Measurements from ENCODE around the gene ELP2.
"Not testable (repeated sequence)": the region's sequence is repeated elsewhere in the genome, so short reads cannot be mapped to it uniquely, and the experiment has no call there.

ELP2 gene, protein sequence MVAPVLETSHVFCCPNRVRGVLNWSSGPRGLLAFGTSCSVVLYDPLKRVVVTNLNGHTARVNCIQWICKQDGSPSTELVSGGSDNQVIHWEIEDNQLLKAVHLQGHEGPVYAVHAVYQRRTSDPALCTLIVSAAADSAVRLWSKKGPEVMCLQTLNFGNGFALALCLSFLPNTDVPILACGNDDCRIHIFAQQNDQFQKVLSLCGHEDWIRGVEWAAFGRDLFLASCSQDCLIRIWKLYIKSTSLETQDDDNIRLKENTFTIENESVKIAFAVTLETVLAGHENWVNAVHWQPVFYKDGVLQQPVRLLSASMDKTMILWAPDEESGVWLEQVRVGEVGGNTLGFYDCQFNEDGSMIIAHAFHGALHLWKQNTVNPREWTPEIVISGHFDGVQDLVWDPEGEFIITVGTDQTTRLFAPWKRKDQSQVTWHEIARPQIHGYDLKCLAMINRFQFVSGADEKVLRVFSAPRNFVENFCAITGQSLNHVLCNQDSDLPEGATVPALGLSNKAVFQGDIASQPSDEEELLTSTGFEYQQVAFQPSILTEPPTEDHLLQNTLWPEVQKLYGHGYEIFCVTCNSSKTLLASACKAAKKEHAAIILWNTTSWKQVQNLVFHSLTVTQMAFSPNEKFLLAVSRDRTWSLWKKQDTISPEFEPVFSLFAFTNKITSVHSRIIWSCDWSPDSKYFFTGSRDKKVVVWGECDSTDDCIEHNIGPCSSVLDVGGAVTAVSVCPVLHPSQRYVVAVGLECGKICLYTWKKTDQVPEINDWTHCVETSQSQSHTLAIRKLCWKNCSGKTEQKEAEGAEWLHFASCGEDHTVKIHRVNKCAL

DNA sequence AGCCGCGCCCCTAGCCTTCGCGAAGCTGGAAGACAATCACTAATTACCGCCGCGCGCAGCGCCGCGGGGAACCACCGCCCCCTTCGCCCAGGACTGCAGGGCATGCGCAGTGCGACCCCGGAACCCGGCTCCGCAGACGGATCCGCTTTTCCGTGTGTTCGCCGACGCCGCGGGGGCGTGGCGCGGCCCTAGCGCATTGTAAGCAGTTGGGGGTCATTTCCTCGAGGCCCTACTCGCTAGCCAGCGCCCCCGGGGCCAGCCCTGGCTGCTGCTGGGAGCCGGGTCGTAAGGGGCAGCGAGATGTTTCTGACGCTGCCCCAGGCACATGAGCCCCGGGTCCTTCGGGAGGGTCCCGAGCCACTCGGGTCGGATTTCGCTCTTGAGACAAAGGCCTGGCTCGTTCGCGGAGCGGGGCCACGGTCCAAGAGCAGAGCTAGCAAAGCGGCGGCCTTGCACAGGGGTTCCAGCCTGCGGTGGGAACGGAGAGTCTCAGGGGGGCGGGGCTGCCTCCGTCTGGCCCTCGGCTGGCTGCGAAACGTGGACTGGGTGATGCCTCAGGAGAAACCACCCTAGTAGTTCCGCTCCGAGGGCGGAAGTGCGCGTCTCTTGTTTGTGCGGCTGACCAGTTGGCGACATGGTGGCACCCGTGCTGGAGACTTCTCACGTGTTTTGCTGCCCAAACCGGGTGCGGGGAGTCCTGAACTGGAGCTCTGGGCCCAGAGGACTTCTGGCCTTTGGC, at the start of gene ELP2, which contains the start of gene SLC39A6:
TSS of gene ELP2 (plus strand) at position 600 of the 739 bp plus-strand sequence. CDS start at position 635, 35 bp downstream.
TSS of gene SLC39A6 (minus strand) at position 41 of the 739 bp plus-strand sequence. CDS start 2,333 bp downstream, outside the sequence.
- peak; percentile 96 for DNase-seq

DNA sequence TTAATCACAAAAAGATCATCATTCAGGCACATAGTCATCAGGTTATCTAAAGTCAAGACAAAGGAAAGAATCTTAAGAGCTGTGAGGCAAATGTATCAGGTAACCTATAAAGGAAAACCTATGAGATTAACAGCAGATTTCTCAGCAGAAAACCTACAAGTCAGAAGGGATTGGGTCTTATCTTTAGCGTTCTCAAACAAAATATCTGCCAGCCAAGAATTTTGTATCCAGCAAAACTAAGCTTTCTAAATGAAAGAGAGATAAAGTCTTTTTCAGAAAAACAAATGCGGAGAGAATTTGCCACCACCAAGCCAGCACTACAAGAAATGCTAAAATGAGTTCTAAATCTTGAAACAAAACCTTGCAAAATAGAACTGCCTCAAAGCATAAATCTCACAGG, 48.6 kb upstream of the ELP2 start:
- not testable (repeated sequence) for DNase-seq

DNA sequence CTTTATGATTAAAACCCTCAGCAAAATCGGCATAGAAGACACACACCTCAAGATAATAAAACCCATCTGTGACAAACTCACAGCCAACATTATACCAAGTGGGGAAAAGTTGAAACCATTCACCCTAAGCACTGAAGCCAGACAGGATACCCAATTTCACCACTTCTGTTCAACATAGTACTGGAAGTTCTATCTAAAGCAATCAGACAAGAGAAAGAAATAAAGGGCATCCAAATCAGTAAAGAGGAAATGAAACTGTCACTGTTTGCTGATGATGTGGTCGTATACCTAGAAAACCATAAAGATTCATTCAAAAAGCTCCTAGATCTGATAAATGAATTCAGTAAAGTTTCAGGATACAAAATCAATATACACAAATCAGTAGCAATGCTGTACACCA, 46.0 kb upstream of the ELP2 start:
- no peak for DNase-seq

DNA sequence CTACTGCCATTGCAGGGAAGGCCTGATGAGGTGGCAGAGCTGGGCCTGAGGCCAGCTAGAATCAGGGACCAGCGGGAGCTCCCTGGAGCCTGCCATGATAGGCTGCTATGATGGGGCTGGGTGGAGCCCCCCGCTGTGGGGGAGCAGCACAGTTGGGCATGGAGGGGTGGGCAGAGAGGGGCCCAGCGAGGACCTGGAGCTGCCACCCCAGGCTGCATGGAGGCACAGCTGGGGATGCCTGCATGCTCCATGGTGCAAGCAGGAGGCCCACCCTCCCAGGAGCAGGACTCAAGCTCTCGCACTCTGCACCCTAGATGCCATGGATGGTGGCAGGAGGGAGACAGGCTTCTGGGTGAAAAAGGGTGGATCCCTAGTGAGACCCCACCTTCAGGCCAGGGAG, 44.5 kb upstream of the ELP2 start:
- DNase-seq, result no peak

DNA sequence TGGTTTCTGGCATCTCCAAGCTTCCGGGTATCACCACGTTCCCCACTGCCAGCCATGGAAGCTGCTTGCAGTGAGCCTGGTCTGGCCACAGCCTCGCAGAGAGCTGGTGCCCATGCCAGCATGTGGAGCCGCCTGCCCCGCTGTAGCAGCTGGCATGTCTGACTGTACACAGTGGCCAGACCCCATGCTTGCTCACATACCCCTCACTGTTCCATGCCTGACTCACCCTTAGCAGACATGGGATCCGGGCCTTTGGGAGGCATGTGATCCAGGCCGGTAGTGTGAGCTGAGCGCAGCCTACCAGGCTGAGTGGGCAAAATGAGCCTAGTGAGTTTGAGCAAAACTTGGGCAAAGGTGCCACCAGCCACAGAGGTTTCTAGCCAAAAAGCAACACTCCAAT, 43.5 kb upstream of the ELP2 start:
- no peak for DNase-seq

DNA sequence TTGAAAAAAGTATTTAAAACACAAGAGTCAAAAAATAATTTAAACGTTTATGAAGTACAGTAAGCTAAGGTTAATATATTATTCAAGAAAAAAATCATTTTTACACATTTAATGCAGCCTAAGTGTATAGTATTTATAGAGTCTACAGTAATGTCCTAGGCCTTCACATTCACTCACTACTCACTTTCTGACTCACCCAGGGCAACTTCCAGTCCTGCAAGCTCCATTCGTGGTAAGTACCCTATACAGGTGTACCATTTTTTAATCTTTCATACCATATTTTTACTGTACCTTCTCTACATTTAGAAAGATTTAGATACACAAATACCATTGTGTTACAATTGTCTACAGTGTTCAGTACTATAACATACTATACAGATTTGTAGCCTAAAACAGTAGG, 41.4 kb upstream of the ELP2 start:
- no peak for DNase-seq

DNA sequence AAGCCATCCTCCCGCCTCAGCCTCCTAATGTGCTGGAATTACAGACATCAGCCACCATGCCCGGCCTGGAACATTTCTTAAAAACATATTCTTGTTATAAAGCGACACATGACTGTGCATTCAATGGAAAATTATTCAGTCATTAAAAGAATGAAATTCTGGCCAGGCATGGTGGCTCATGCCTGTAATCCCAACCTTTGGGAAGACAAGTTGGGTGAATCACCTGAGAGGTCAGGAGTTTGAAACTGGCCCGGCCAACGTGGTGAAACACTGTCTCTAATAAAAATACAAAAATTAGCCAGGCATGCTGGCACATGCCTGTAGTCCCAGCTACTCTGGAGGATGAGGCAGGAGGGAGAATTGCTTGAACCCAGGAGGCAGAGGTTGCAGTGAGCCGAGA, 40.7 kb upstream of the ELP2 start:
- DNase-seq, result no peak

DNA sequence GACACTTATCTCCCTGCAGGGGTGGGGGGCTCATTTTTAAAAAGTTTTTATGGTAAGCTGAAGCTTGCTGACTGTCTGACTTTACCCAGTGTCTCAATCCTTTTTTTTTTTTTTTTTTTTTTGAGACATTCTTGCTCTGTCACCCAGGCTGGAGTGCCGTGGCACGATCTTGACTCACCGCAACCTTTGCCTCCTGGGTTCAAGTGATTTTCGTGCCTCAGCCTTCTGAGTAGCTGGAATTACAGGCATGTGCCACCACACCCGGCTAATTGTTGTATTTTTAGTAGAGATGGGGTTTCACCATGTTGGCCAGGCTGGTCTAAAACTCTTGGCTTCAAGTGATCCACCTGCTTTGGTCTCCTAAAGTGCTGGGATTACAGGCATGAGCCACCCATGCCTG, 37.6 kb upstream of the ELP2 start:
- DNase-seq, result not testable (repeated sequence)

DNA sequence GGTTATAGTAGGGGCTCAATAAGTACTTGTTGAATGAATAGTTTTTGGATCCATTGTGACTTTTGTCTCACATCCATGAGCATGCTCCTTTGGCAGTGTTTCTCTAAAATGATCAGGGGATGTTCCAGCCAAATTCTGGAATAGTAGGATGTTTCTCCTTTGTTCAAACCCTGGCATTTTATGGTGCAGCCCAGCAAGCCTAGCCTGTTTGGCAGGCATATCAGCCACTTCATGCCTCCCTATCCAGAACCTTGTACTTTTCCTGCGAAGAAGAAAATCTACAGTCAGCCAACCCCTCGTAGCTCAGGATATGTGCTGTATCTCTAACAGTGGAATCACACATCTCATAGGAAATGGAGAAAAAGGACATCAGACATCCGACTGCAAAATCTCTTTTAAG, 35.3 kb upstream of the ELP2 start:
- DNase-seq, result no peak

DNA sequence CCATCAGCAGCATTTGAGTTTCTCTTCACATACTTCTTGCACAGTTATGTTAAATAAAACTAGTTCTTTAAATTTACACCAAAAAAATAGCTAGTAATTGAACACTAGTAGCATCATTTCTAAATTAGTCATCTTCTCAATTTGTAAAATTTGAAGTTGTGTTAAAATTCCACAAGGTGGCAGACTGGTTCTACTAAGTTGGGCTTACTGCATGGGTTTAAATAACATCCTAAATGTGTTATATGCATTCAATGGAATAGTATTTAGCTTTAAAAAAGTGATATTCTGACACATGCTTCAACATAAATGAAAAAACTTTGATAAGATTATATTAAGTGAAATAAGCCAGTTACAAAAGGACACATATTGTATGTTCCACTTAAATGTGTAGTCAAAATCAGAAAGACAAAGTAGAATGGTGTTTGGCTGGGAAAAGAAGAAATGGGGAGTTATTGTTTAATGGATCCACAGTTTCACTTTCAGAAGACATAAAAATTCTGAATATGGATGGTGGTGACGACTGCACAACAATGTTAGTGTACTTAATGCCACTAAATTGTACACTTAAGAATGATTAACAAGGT, 33.7 kb upstream of the ELP2 start:
- no peak for DNase-seq

DNA sequence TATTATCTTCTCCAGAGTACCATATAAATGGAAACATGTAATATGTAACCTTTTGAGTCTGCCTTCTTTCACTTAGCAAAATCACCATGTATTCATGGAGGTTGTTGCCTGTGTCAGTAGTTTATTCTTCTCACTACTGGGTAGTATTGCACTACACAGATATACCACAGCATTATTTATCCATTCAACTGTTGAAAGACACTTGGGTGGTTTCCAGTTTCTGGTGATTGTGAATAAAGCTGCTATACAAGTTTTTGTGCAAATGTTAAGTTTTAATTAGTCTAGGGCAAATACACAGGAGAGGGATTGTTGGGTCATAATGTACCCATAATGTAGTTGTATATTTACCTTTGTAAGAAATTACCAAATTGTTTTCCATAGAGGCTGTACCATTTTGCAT, 32.7 kb upstream of the ELP2 start:
- no peak for DNase-seq

DNA sequence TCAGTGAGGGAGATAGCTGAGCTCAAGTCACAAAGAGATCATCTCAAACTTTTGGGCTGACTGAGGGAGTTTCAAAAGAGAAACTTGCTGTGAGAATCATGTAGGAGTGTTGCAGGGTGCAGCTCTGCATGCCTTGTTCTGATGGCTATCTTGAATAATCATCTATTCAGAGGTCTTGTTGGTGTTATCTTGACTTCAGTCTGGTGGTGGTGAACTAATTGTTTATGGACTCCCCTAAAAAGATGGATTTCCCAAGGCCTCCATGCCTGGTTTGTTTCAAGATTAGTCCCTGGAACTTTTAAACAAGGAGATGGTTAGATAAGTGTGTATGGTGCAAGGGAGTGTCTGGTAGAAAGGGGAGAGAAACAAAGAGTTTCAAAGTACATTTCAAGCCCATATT, 30.4 kb upstream of the ELP2 start:
- DNase-seq, result no peak

DNA sequence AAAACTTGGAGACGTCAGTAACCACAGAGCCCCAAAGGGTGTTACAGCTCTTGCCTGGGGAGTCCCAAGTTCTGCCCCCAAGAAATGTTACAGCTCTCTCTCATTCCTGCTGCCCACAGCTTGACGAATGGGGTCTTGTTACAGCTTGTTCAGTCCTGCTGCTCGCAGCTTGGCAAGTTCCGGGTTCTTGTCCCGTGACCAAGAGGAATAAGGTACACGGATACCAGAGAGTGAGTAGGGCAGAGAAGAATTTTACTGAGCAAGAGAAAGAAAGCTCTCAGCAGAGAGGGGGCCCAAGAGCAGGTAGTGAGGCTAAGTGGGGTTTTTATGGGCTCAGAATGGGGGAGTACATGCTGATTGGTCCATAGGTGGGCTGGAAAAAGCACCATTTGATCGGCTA, 27.8 kb upstream of the ELP2 start:
- no peak for DNase-seq

DNA sequence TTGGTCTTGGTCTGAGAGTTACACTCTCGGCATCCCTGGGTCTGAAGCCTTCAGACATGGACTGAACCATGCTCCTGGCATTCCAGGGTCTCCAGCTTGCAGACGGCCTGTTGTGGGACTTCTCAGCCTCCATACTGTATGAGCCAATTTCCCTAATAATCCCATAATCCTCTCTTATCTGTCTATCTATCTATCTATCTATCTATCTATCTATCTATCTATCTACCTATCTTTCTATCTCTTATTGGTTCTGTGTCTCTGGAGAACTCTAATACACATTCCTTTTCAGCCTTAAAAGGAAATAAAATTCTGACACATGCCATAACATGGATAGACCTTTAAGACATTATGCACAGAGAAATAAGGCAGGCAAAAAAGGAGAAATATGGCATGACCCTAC, 24.9 kb upstream of the ELP2 start:
- no peak for DNase-seq

DNA sequence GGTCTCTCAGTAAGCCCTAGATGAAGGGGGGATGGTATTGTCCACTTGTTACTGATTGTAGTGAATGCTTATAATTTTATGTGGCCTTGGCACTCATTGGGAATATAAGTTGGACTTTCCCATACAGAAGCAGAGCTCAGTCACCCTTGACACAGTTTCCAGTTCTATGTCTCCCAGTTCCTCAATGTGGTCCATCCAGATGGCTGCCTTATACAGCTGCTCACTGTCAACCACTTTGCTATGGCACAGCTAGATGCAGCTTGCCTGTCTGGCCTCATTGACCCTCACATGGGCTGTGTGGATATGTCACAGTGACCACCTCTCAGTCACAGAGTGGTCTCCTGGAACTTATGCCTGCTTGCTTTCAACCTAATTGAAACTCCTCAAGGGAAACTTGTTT, 22.2 kb upstream of the ELP2 start:
- no peak for DNase-seq

DNA sequence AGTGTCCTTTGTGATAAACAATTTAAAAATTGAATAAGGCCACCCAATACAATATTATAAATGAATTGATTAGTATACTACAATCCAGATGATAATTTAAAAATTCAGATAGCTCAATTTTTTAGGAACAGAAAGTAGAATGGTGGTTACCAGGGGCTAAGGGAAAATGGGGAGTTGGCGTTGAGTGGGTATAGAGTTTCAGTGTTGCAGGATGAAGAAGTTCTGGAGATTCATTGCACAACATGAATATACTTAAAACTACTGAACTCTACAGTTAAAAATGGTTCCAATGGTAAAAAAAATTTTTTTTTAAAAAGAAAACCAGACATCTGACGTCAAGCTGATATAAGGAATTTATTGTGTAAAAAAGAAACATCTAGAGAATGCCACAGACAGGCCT, 21.5 kb upstream of the ELP2 start:
- no peak for DNase-seq

DNA sequence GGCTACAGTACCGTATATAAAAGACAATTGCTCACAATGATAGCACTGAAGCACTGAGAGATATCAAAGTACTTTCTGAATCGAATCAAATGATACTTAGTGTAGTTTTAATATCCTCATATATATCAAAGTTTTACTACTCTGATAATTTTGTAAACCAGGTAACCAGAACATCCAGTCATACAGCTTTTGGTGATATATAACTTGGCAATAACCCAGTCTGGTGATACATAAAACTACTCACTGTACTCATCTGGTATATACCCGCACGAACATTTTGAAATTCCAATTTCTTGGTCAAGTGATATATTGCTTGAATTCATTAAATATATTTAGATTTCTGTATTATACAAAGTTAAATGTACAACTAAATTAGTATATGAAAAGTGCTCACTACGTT, 21.1 kb upstream of the ELP2 start:
- DNase-seq, result no peak

DNA sequence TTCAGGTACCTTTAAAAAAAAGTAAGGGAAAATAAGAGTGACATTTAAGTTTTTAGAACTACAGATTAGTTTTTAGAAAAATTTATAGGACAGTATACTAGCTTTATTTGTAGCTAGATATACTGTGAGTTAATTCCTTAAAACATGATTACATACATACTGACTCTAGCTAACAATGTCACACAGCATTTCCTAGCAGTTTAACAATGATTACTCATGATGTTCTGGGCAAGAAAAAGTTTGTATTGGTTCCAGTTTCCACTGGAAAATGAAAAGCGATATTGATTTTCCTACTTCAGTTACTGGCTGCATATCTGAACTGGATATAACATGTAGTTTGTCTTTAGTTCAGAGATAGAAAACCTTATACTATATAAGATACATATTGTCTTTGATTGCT, 20.0 kb upstream of the ELP2 start:
- DNase-seq, result no peak

DNA sequence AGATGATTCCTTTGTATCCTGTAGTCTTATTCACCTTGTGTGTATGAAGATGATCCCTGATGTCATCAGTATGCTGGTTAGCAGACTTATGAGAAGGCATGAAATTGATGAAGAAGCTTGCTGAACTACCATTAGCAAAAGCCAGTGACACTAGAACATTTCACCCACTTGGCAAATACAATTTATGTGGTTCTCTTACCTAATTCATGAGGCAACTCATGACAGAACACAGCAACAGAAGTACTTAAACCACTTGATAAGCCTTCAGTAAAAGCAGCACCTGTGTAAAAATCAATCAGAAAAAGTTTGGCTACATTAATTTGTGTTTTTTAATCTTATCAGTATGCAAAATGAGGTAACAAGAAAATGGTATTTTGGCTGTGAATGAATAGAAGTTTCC, 17.4 kb upstream of the ELP2 start:
- DNase-seq, result no peak

DNA sequence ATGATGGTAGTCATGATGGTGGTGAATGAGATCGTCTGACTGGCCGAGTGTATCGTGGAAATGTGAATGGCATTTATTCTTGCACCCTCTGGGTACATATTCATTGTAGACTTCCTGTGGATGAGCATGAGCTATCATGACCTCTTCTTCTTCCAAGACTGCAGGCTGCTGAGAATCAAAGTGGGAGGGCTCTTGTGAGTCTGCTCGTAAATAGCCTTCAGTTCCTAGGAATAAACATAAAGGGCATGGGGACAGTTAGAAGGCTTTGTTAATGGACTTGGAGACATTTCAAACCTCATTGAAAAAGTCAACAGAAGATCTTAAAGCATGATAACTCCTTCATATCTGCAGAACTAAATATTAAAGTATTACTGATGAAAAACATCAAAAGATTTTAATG, 15.4 kb upstream of the ELP2 start:
- no peak for DNase-seq

DNA sequence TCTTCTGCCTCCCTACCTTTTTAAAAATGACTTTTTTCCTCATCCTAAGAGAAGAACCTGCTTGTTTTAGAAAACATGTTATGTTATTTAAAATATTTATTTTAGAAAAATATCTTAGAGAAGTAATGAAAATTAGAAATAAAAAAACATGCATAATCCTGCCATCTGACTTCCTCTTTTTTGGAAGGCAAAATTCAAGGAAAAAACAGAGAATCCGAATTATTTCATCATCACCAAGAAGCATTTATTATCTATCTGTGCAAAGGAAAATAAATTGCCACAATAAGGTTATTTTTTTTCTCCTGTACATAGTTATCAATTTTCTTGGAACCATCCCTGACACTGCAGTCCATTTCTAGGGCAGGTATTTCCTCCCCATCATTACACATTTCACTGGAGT, 15.0 kb upstream of the ELP2 start:
- DNase-seq, result no peak

DNA sequence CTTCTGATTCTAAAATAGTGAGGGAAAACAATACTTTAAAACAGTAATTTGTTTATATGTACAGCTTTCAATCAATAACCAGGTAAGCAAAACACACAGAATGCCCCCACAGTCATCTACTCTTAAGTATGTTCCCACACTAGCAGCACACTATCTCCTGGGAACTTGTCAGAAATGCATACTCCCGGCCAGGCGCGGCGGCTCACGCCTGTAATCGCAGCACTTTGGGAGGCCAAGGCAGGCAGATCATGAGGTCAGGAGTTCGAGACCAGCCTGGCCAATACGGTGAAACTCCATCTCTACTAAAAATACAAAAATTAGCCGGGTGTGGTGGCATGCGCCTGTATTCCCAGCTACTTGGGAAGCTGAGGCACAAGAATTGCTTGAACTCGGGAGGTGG, 12.9 kb upstream of the ELP2 start:
- DNase-seq, result not testable (repeated sequence)

DNA sequence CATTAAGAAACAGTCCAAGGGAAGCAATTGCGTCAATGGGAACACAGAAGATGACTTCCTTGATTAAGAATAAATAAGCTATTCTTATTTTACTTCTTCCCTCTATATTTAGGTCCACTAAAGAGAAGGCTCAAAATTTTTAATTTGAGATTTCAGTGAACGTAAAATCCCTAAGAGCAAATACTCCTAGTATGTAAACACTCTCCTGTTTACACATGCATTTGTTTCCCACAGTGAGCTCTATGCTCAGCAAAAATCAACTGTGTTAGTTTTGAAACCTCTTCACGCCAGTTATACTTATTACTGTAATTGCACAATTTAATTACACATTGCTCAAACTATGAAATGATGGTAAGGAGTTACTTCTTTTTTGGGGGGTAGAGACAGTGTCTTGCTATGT, 9.4 kb upstream of the ELP2 start:
- no peak for DNase-seq
